Liver (tissue), 3 donors: Measurements from ENCODE around the gene CAPS.

ENCODE experiments used
- CTCF ChIP-seq: fragments of 150-350 bp; IDR thresholded peaks from 2 replicates; pipeline ENCODE4 v1.5.1; 2017; ENCODE audit warnings: improper control_type of control experiment, low read depth, low read length; ENCODE audit not compliant: missing input control
- FOXA1 ChIP-seq: IDR thresholded peaks from 2 replicates; pipeline ENCODE4 v1.6.1; 2016; ENCODE audit warnings: antibody characterized with exemption
- FOXA2 ChIP-seq: IDR thresholded peaks from 2 replicates; pipeline ENCODE4 v1.6.1; 2016; ENCODE audit warnings: antibody characterized with exemption
- JUND ChIP-seq, 2 donors: IDR thresholded peaks; 2 replicates each; pipeline ENCODE4 v1.6.1; 2016; ENCODE audit warnings: antibody characterized with exemption in 2 of 2
- donor health status: healthy.
- donor health status: healthy.

GRCh38 chr19:5911366-5911765 is 2.7 kb upstream of the CAPS start:
- TF ChIP-seq FOXA1, result no peak
- no peak for TF ChIP-seq CTCF
- no peak for TF ChIP-seq JUND (IDR thresholded peaks at IDR 0.05)
- no peak for TF ChIP-seq FOXA2
